Stimulated activated CD4-positive, alpha-beta T cell treated with anti-CD3 and anti-CD28 coated beads, Interleukin-1b, Interleukin-23, amount 100 ng/mL, for 24 hours (primary cell): ENCODE data around the gene CD2BP2.
"Not testable (repeated sequence)": the region's sequence is repeated elsewhere in the genome, so short reads cannot be mapped to it uniquely, and the experiment has no call there.

ENCODE experiments used
- DNase-seq, 4 experiments: peaks; one replicate each; pipeline ENCODE4 v3.0.0-alpha.2; 2020; ENCODE audit warnings: low read depth in 4 of 4, low spot score in 1 of 4

The CD2BP2 gene

DNA sequence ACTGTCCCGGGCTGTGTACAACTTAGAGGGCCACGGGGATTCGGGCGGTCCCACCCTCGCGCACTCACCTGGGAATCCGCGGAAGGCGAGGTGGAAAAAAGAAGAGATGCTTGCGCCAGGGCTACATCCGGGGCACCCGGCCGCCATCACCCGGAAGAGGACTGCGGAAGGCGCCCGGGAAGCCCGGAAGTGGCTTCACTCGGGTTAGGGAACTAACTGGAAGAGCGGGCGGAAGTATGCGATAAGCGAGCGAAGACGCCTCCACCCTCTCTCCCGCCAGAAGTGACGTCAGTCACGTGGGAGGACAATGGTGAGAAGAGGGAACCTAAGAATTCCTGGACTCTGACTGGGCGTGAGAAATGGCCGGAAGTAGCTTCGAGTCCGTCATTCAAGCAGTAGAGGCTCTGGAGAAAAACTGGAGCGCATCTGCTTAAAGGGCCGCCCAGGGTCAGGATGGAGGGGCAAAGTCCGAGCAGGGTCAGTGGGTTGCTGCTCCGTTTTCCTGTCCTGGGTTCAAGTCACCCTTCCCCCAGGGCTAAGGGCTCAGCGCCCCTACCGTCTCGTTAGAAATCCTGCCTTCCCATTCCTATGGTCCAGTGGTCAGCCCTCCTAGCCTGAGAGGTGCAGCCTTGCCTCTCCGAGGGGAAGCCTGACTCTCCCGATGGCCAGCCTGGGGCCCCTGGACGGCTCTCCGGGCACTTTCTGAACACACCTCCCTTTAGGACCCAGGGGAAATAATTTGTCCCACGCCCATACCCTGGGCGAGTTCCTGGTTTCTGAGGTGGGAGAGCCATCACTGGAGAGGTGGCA lies at the start of gene CD2BP2:
Gene CD2BP2, minus strand, starts transcription at position 165 of the 810 bp plus-strand sequence. CDS start 627 bp downstream, outside the sequence.
- DNase-seq, result peak; percentile 76 to 89 (median 81)

DNA sequence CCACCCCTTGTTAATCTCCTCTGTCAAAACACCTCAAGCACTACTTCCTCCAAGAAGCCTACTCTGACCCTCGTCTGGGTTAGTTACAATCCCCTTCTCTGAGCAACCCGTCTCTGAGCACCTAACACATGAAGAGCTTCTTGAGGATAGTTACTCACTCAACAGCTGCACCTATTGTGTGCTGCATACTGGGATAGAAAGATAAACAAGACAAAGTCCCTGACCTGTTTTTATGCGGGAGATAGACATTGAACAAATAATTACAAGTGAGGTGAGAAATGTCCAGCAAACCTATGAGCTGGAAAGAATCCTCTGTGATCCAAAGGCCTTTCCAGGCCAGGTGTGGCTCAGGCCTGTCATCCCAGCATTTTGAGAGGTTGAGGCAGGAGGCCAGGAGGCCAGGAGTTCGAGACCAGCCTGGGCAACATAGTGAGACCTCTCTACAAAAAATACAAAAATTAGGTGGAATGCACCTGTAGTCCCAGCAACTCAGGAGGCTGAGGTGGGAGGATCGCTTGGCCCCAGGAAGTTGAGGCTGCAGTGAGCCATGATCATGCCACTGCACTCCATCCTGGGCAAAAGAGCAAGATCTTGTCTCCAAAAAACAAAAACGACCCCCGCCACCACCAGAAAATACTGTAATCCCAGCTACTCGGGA lies 46.8 kb upstream of the CD2BP2 start:
- no peak for DNase-seq

GRCh38 chr16:30399435-30400186 lies 44.5 kb upstream of the CD2BP2 start:
- DNase-seq, result no peak

GRCh38 chr16:30398661-30399434 lies 43.7 kb upstream of the CD2BP2 start:
- no peak for DNase-seq

DNA sequence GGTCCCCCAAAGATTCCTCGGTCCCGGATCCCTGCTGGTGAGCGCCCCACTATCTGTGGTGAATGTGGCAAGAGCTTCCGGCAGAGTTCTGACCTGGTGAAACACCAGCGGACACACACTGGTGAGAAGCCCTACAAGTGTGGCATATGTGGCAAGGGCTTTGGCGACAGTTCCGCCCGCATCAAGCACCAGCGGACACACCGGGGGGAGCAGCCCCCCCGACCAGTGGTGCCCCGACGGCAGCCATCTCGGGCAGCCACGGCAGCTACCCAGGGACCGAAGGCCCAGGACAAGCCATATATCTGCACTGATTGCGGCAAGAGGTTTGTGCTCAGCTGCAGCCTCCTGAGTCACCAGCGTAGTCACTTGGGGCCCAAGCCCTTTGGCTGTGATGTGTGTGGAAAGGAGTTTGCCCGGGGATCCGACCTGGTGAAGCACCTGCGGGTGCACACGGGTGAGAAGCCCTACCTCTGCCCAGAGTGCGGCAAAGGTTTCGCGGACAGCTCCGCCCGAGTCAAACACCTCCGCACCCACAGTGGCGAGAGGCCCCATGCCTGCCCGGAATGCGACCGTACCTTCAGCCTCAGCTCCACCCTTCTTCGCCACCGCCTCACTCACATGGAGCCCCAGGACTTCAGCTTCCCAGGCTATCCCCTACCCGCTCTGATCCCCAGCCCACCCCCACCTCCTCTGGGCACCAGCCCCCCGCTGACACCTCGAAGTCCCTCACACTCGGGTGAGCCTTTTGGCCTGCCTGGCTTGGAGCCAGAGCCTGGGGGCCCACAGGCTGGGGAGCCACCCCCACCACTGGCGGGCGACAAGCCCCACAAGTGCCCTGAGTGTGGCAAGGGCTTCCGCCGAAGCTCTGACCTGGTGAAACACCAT lies 42.9 kb upstream of the CD2BP2 start:
- DNase-seq, result no peak

DNA sequence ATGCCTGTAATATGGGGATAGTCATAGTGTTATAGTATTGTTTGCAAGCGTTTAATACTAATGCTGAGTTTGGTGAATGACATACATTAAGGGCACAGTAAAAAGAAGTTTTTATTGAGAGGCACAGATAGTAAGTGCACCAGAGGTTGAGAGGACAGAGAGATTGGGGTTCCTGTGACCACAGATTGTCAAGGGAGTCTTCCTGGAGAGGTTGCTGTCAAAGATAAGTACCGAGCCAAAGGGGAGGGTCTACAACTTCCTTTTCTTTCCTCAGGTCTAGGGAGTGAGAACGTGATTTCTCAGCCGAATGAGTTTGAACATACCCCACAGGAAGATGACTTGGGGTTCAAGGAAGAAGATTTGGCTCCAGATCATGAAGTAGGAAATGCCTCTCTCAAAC lies 41.9 kb upstream of the CD2BP2 start:
- DNase-seq, result no peak

DNA sequence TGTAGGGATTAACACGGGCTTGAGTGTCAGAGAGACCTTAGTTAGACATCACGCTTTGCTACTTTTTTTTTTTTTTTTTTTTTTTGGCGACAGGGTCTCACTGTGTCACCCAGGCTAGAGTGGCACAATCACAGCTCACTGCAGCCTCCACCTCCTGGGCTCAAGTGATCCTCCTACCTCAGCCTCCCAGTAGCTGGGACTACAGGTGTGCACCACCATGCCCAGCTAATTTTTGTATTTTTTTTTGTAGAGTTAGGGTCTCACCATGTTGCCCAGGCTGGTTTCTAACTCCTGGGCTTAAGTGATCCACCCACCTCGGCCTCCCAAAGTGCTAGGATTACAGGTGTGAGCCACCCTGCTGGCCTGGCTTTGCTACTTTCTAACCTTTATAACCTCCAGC lies 41.5 kb upstream of the CD2BP2 start:
- not testable (repeated sequence) for DNase-seq

DNA sequence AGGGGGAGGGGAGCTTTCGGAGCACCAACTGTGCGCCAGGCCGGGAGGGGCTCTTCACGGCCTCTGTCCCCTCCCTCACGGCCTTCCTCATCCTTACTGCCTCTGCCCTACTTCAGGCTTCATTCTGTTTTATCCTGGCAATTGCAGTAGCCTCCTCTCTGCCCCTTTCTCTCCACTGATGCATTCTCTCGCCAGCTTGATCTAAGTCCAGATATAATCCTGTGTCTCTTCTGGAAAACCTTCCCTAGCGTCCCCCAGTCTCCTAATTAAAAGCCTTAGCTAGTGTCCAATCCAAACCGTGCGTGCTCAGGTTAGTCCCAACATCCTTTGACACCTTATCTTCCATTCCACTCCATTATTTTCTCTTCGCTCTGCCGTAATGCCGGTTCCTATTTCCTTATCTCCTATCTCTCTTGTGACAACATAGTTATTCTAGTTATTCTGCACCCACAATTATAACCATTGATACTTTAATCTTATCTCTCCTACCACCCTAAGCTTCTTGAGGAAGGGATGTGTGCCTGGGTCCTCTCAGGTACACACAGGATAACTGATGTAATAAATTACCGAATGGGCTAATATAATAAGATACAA lies 41.0 kb upstream of the CD2BP2 start:
- DNase-seq, result no peak

GRCh38 chr16:30395155-30395991 lies 40.3 kb upstream of the CD2BP2 start, which contains the start of gene ZNF48:
Gene ZNF48, plus strand, starts transcription at chr16:30395420. Its CDS starts 375 bp downstream, at chr16:30395795.
- peak in 2 of 4 experiments; percentile 49 to 52 for DNase-seq

- DNase-seq, result no peak
These were observed 39.6 kb upstream of the CD2BP2 start for GRCh38 chr16:30394592-30395154.

DNA sequence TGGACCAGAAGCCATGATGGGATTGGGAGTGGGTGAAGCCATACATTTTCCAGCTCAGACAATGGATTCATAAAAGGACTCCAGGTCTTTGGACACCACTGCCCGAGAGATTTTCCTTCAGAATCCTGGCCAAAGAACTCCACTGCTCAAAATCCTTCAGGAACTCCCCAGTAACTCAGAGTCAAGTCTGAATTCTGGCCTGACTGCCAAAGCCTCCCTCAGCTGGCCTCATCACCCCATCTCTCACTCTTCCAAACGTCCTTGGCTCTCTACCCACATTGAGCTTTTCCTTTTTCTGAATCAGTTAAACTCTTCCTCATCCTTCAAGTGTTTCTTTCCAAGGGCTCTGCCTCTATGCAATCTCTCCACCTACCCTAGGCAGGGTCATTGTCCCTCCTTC lies 28.4 kb upstream of the CD2BP2 start:
- DNase-seq, result no peak

- peak in 3 of 4 experiments; percentile 45 to 72 (median 58) for DNase-seq
These were observed 27.2 kb upstream of the CD2BP2 start, which contains the start of gene SEPTIN1 for GRCh38 chr16:30382111-30382881. Gene SEPTIN1, minus strand, starts transcription at chr16:30382561. Its CDS starts 19 bp downstream, at chr16:30382542.

- peak in 1 of 4 experiments; percentile 24 for DNase-seq
These were observed 26.4 kb upstream of the CD2BP2 start for GRCh38 chr16:30381291-30382041.

- DNase-seq, result no peak
These were observed 25.7 kb upstream of the CD2BP2 start for GRCh38 chr16:30380803-30381208.

GRCh38 chr16:30380072-30380802 lies 25.1 kb upstream of the CD2BP2 start:
- DNase-seq, result no peak
